BE2C (cell line): ENCODE data around the gene LYPD1. TPM values are rescaled to one million over a fixed set of nuclear protein-coding genes. Genes with fewer than 3 reads are reported as not detected.
"Not testable (repeated sequence)": the region's sequence is repeated elsewhere in the genome, so short reads cannot be mapped to it uniquely, and the experiment has no call there.

Experiments used
- DNase-seq: peaks from one replicate; pipeline ENCODE4 v3.0.0-alpha.2; 2020
- H3K27me3 ChIP-seq: fragments of 250-450 bp; sonication (Bioruptor Pico); 2 replicates; pipeline ENCODE4 v1.5.1; 2020; ENCODE audit warnings: mild to moderate bottlenecking
- H3K36me3 ChIP-seq: fragments of 250-450 bp; sonication (Bioruptor Pico); 2 replicates; pipeline ENCODE4 v1.5.1; 2020; ENCODE audit warnings: mild to moderate bottlenecking
- H3K4me1 ChIP-seq: fragments of 250-450 bp; sonication (Bioruptor Pico); 2 replicates; pipeline ENCODE4 v1.5.1; 2020
- H3K4me3 ChIP-seq: 2 replicates; pipeline ENCODE4 v1.5.1; 2011; ENCODE audit warnings: low read depth, low read length
- H3K9me3 ChIP-seq: fragments of 250-450 bp; sonication (Bioruptor Pico); 2 replicates; pipeline ENCODE4 v1.5.1; 2020
- CTCF ChIP-seq: IDR thresholded peaks from 2 replicates; pipeline ENCODE4 v1.5.1; 2012; ENCODE audit warnings: mild to moderate bottlenecking, low read depth, low read length
- polyA plus RNA-seq: library from polyadenylated mRNA; unstranded; fragments of >200 nt; gene quantifications from one replicate; pipeline ENCODE4 v1.2.1, GENCODE V29; 2012; ENCODE audit warnings: low read depth, missing spikeins; ENCODE audit not compliant: insufficient read length, insufficient read depth

LYPD1 gene
- polyA plus RNA-seq: not detected

GRCh38 chr2:132669908-132670495, at the start of gene LYPD1:
Gene LYPD1 (minus strand): TSS chr2:132670205. CDS start chr2:132669932, 273 bp downstream.
- no peak within 1 kb of the TSS for H3K4me3 ChIP-seq
- peaks cover 31% of the 10 kb centered on the region for H3K27me3 ChIP-seq
- no peaks in the 10 kb centered on the region for H3K36me3 ChIP-seq
- no peaks in the 10 kb centered on the region for H3K4me1 ChIP-seq
- TF ChIP-seq CTCF: no peak
- no peak for DNase-seq
- no peaks in the 10 kb centered on the region for H3K9me3 ChIP-seq

GRCh38 chr2:132719480-132719879, 49.5 kb upstream of the LYPD1 start:
- TF ChIP-seq CTCF: no peak
- H3K4me3 ChIP-seq: no peak overlapping the region

GRCh38 chr2:132716954-132717353, 46.9 kb upstream of the LYPD1 start:
- Histone ChIP-seq H3K27me3 (no peaks in the 10 kb centered on the region), H3K4me3 (no peak overlapping the region), H3K4me1 (no peaks in the 10 kb centered on the region), H3K36me3 (no peaks in the 10 kb centered on the region), H3K9me3 (no peaks in the 10 kb centered on the region)
- TF ChIP-seq CTCF: no peak
- DNase-seq: no peak

More at GRCh38 chr2:132719480-132719879, 49.5 kb upstream of the LYPD1 start:
- Histone ChIP-seq H3K27me3 (no peaks in the 10 kb centered on the region), H3K36me3 (no peaks in the 10 kb centered on the region), H3K9me3 (no peaks in the 10 kb centered on the region), H3K4me1 (no peaks in the 10 kb centered on the region)
- DNase-seq: no peak

- H3K4me3 ChIP-seq: no peak overlapping the region
- H3K4me1 ChIP-seq: no peaks in the 10 kb centered on the region
- no peaks in the 10 kb centered on the region for H3K27me3 ChIP-seq
- H3K36me3 ChIP-seq: no peaks in the 10 kb centered on the region
- H3K9me3 ChIP-seq: no peaks in the 10 kb centered on the region
- no peak for TF ChIP-seq CTCF
- no peak for DNase-seq
These were observed 45.7 kb upstream of the LYPD1 start for GRCh38 chr2:132715386-132716351.

- TF ChIP-seq CTCF: no peak
- DNase-seq: no peak
- H3K9me3 ChIP-seq: no peaks in the 10 kb centered on the region
- no peaks in the 10 kb centered on the region for H3K27me3 ChIP-seq
- no peaks in the 10 kb centered on the region for H3K4me1 ChIP-seq
- H3K36me3 ChIP-seq: no peaks in the 10 kb centered on the region
- H3K4me3 ChIP-seq: no peak overlapping the region
These were observed 33.4 kb upstream of the LYPD1 start for GRCh38 chr2:132703396-132703795.

GRCh38 chr2:132701810-132702209, 31.8 kb upstream of the LYPD1 start:
- no peaks in the 10 kb centered on the region for H3K27me3 ChIP-seq
- no peak overlapping the region for H3K4me3 ChIP-seq
- H3K4me1 ChIP-seq: no peaks in the 10 kb centered on the region
- no peaks in the 10 kb centered on the region for H3K9me3 ChIP-seq
- TF ChIP-seq CTCF: no peak
- H3K36me3 ChIP-seq: no peaks in the 10 kb centered on the region
- DNase-seq: no peak

GRCh38 chr2:132699802-132700201, 29.8 kb upstream of the LYPD1 start:
- not testable (repeated sequence) for H3K9me3 ChIP-seq, H3K4me3 ChIP-seq, H3K27me3 ChIP-seq, DNase-seq, H3K36me3 ChIP-seq, H3K4me1 ChIP-seq

- H3K9me3 ChIP-seq, DNase-seq, H3K4me1 ChIP-seq, H3K27me3 ChIP-seq, H3K36me3 ChIP-seq, H3K4me3 ChIP-seq: not testable (repeated sequence)
These were observed 28.3 kb upstream of the LYPD1 start for GRCh38 chr2:132698347-132698746.
